A549 (cell line): Measurements from ENCODE around the gene ACOT11. TPM values are rescaled to one million over a fixed set of nuclear protein-coding genes. Genes with fewer than 3 reads are reported as not detected.

Experiments used
- ATAC-seq, 2 experiments: fragments of 200-7000 bp in 1 of 2; fragments of >200 bp in 1 of 2; cut with Nextera tagmentation in 1 of 2; cut with Tn5 transposase in 1 of 2; 3 replicates each; pipeline versions ENCODE4 v1.8.0 to v1.9.1; 2018 to 2020; ENCODE audit warnings: mild to moderate bottlenecking in 1 of 2, moderate library complexity in 1 of 2
- CTCF ChIA-PET: fragments of 300-600 bp; sonication (Branson Sonifier 250); formaldehyde crosslinking; extraction: SDS; loops from one replicate; lab custom pipeline; 2021; ENCODE audit warnings: antibody characterized with exemption, inconsistent platforms; lab: Yijun Ruan, JAX
- POLR2A ChIA-PET: fragments of 350-600 bp; formaldehyde crosslinking; extraction: SDS; loops from one replicate; lab custom pipeline; 2021; ENCODE audit warnings: antibody characterized with exemption, inconsistent platforms; lab: Yijun Ruan, JAX
- DNase-seq, 2 experiments: peaks; one replicate each; pipeline versions ENCODE4 v3.0.0 to v3.0.0-alpha.2; 2011 to 2016; ENCODE audit warnings: low read depth in 1 of 2, low spot score in 1 of 2
- FAIRE-seq: peaks from 2 replicates; lab custom pipeline; 2011; peaks lifted over from hg19 to GRCh38; lab: Jason Lieb, UNC
- H3K27ac ChIP-seq, 2 experiments: fragments of >200 bp; sonication (Bioruptor Twin); formaldehyde crosslinking; 3 replicates each; pipeline ENCODE4 v1.5.1; 2016 to 2017
- H3K4me1 ChIP-seq: fragments of >200 bp; sonication (Bioruptor Twin); formaldehyde crosslinking; 3 replicates; pipeline ENCODE4 v1.6.1; 2016
- H3K4me2 ChIP-seq: fragments of >200 bp; sonication (Bioruptor Twin); formaldehyde crosslinking; 3 replicates; pipeline ENCODE4 v1.6.1; 2016
- H3K4me3 ChIP-seq: fragments of >200 bp; sonication (Bioruptor Twin); formaldehyde crosslinking; 3 replicates; pipeline ENCODE4 v1.5.1; 2016
- H3K9me3 ChIP-seq: fragments of >200 bp; sonication (Bioruptor Twin); formaldehyde crosslinking; 3 replicates; pipeline ENCODE4 v1.6.1; 2016
- BHLHE40 ChIP-seq: IDR thresholded peaks from 2 replicates; pipeline ENCODE4 v1.6.1; 2012; ENCODE audit warnings: low read depth, low read length, inconsistent platforms
- CBX2 ChIP-seq: fragments of 200-600 bp; sonication (generic); IDR thresholded peaks from 2 replicates; pipeline ENCODE4 v1.6.1; 2016; ENCODE audit warnings: low read depth, mild to moderate bottlenecking, borderline replicate concordance
- CEBPB ChIP-seq, 2 experiments: fragments of >200 bp in 1 of 2; sonication (Bioruptor Twin) in 1 of 2; formaldehyde crosslinking in 1 of 2; IDR thresholded peaks; 2 replicates each; pipeline ENCODE4 v1.6.1; 2012 to 2016
- CHD2 ChIP-seq: fragments of 150-350 bp; IDR thresholded peaks from 2 replicates; pipeline ENCODE4 v1.6.1; 2014; ENCODE audit warnings: low read length; ENCODE audit not compliant: partially characterized antibody
- CHD4 ChIP-seq: fragments of 200-600 bp; sonication (generic); IDR thresholded peaks from 2 replicates; pipeline ENCODE4 v1.6.1; 2016; ENCODE audit warnings: antibody characterized with exemption, mild to moderate bottlenecking, borderline replicate concordance
- EHMT2 ChIP-seq: fragments of 200-600 bp; sonication (generic); IDR thresholded peaks from 2 replicates; pipeline ENCODE4 v1.6.1; 2016; ENCODE audit warnings: antibody characterized with exemption, low read depth, mild to moderate bottlenecking, moderate library complexity
- EP300 ChIP-seq, 2 experiments: fragments of >200 bp; sonication (Bioruptor Twin); formaldehyde crosslinking; IDR thresholded peaks; 2 replicates in 1 of 2; 3 replicates in 1 of 2; pipeline ENCODE4 v1.6.1; 2016 to 2017
- FOSB ChIP-seq: fragments of 250-450 bp; sonication (Bioruptor Pico); IDR thresholded peaks from 2 replicates; pipeline ENCODE4 v1.5.0; 2020; ENCODE audit warnings: mild to moderate bottlenecking, moderate library complexity
- FOSL2 ChIP-seq, 2 experiments: fragments of 450-650 bp in 1 of 2; fragments of >200 bp in 1 of 2; sonication (Bioruptor Twin) in 1 of 2; formaldehyde crosslinking; IDR thresholded peaks; 2 replicates each; pipeline versions ENCODE4 v1.5.0 to v1.6.1; 2016 to 2020; ENCODE audit warnings: mild to moderate bottlenecking in 1 of 2, moderate library complexity in 1 of 2
- GATA3 ChIP-seq: IDR thresholded peaks from 2 replicates; pipeline ENCODE4 v1.6.1; 2012; ENCODE audit warnings: borderline replicate concordance
- HES2 ChIP-seq: fragments of >200 bp; sonication (Bioruptor Twin); formaldehyde crosslinking; IDR thresholded peaks from 2 replicates; pipeline ENCODE4 v1.6.1; 2016
- HOXA7 ChIP-seq: fragments of 250-450 bp; sonication (Bioruptor Pico); IDR thresholded peaks from 2 replicates; pipeline ENCODE4 v1.5.0; 2020; ENCODE audit warnings: mild to moderate bottlenecking, moderate library complexity
- HOXB13 ChIP-seq: fragments of 250-450 bp; sonication (Bioruptor Pico); IDR thresholded peaks from 2 replicates; pipeline ENCODE4 v1.5.0; 2020; ENCODE audit warnings: low read depth, mild to moderate bottlenecking, moderate library complexity
- JUNB ChIP-seq: fragments of >200 bp; sonication (Bioruptor Twin); formaldehyde crosslinking; IDR thresholded peaks from 2 replicates; pipeline ENCODE4 v1.6.1; 2016
- MAFK ChIP-seq: fragments of 450-650 bp; IDR thresholded peaks from 2 replicates; pipeline ENCODE4 v1.6.1; 2014; ENCODE audit not compliant: partially characterized antibody
- MAX ChIP-seq: IDR thresholded peaks from 2 replicates; pipeline ENCODE4 v1.6.1; 2012
- MYC ChIP-seq: IDR thresholded peaks from 2 replicates; pipeline ENCODE4 v1.6.1; 2012; ENCODE audit warnings: mild to moderate bottlenecking, inconsistent platforms, low read length, improper control_type of control experiment, borderline replicate concordance
- NFE2L2 ChIP-seq: fragments of 150-350 bp; conservative IDR thresholded peaks from 2 replicates; pipeline ENCODE4 v1.6.1; 2014; ENCODE audit warnings: low read length
- NR3C1 ChIP-seq: fragments of >200 bp; sonication (Bioruptor Twin); formaldehyde crosslinking; IDR thresholded peaks from 3 replicates; pipeline ENCODE4 v1.6.1; 2017
- PBX3 ChIP-seq: IDR thresholded peaks from 2 replicates; pipeline ENCODE4 v1.6.1; 2012
- PHF8 ChIP-seq: fragments of 200-600 bp; sonication (generic); IDR thresholded peaks from 2 replicates; pipeline ENCODE4 v1.6.1; 2016; ENCODE audit warnings: low read depth, mild to moderate bottlenecking, antibody characterized with exemption, moderate library complexity, borderline replicate concordance
- POLR2A ChIP-seq: IDR thresholded peaks from 2 replicates; pipeline ENCODE4 v1.6.1; 2012; ENCODE audit warnings: mild to moderate bottlenecking, low read length
- RAD21 ChIP-seq, 2 experiments: fragments of >200 bp in 1 of 2; sonication (Bioruptor Twin) in 1 of 2; formaldehyde crosslinking in 1 of 2; IDR thresholded peaks in 1 of 2; conservative IDR thresholded peaks in 1 of 2; 2 replicates in 1 of 2; 3 replicates in 1 of 2; pipeline ENCODE4 v1.6.1; 2012 to 2018; ENCODE audit warnings: inconsistent platforms in 1 of 2
- TFCP2L1 ChIP-seq: fragments of 250-450 bp; sonication (Bioruptor Pico); IDR thresholded peaks from 2 replicates; pipeline ENCODE4 v1.5.0; 2021; ENCODE audit warnings: mild to moderate bottlenecking
- ZC3H11A ChIP-seq: fragments of 450-650 bp; IDR thresholded peaks from 2 replicates; pipeline ENCODE4 v1.6.1; 2014; ENCODE audit warnings: antibody characterized with exemption, mild to moderate bottlenecking
- ZNF302 ChIP-seq: fragments of 250-450 bp; sonication (Bioruptor Pico); IDR thresholded peaks from 2 replicates; pipeline ENCODE4 v1.9.0; 2021; ENCODE audit warnings: inconsistent platforms, mild to moderate bottlenecking, moderate library complexity
- WGBS: methylation state at CpG from one replicate; pipeline ENCODE4 v1.1.6; 2017; ENCODE audit errors: missing lambda C conversion rate; 5-methylcytosine and 5-hydroxymethylcytosine counted together
- polyA plus RNA-seq, 4 experiments: library from polyadenylated mRNA; depleted of rRNA in 3 of 4; stranded (reverse); fragments of >200 nt; fragmentation: RNase III in 1 of 4; extraction: RNeasy Plus Mini Kit Qiagen cat#74134 plus additional on column Dnase treatment in 1 of 4; gene quantifications; 2 replicates in 3 of 4; 3 replicates in 1 of 4; pipeline ENCODE4 v1.2.3, GENCODE V29; 2011 to 2017
- TF ChIP-seq, protein P1 (sequence below): IDR thresholded peaks from 2 replicates; pipeline ENCODE4 v1.6.1; 2012; ENCODE audit warnings: low read depth, borderline replicate concordance

The ACOT11 gene
- polyA plus RNA-seq, 2 of the 4 experiments (the other 2 are of a cell fraction): 1.7 TPM

DNA sequence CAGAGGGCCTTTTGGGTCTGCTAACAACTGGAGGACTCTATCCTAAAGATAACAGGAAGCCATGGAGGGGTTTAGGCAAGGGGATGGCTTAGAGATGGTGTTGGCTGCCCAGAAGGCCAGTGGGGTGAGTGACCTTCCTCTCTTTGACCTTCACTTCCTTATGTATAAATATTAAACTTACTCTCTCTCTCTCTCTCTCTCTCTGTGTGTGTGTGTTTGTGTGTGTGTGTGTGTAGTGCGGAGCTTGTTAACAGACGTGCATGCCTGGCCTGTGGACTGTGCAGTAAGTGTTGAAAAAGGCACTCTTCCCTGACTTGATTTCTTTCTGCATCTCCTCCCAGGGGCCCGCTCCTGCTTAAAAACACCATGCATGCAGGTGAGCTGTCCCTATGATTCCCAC lies 103.6 kb downstream of the ACOT11 start:
- ATAC-seq: no peak
- H3K4me3 ChIP-seq: no peak overlapping the region
- FAIRE-seq: no peak
- peaks cover 18% of the 10 kb centered on the region for H3K4me1 ChIP-seq
- CTCF ChIA-PET: no interaction called here
- no peak overlapping the region for H3K27ac ChIP-seq
- POLR2A ChIA-PET: no interaction called here
- no peak for DNase-seq
- no peak for TF ChIP-seq NR3C1
- TF ChIP-seq HOXB13: no peak
- TF ChIP-seq BHLHE40: no peak
- TF ChIP-seq JUNB: no peak
- no peak for TF ChIP-seq FOSB (CRISPR knock-in tag)
- TF ChIP-seq EHMT2: no peak
- no peak for TF ChIP-seq NFE2L2
- no peak for TF ChIP-seq GATA3
- no peak for TF ChIP-seq MYC
- no peak for TF ChIP-seq PHF8
- TF ChIP-seq CHD2: no peak
- no peak for TF ChIP-seq HES2
- TF ChIP-seq MAFK: no peak
- no peak for TF ChIP-seq EP300 (IDR thresholded peaks at IDR 0.05)
- TF ChIP-seq CHD4: no peak
- no peak for TF ChIP-seq PBX3
- no peak for TF ChIP-seq HOXA7 (CRISPR knock-in tag)
- no peak for TF ChIP-seq CBX2
- TF ChIP-seq CEBPB (IDR thresholded peaks at IDR 0.05): no peak
- H3K4me2 ChIP-seq: no peak overlapping the region
- H3K9me3 ChIP-seq: no peaks in the 10 kb centered on the region
- whole genome bisulfite sequencing: 69% methylated on average over 3 of the region's 3 CpGs

DNA sequence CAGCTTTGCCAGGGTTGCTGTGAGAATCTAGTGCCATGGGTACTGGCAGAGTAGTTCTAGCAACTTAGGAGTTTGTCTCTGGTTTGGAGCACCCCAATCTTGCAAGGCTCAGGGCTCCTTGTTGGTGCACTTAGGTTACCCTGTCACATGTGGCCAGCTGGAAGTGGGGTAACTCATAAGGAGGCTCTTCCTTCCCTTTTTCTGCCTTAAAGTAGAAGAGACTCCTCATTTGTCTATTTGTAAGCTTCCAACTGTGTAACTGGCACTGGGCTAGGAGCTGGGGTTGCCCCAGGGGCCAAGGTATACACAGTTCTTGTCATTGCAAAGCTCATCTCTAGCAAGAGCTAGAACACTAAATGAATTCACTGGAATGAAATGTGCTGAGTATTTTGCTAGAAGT lies 104.1 kb downstream of the ACOT11 start:
- CTCF ChIA-PET: no interaction called here
- no peak overlapping the region for H3K27ac ChIP-seq
- POLR2A ChIA-PET: no interaction called here
- no peak overlapping the region for H3K4me3 ChIP-seq
- TF ChIP-seq ZNF302 (CRISPR knock-in tag) (no peak), RAD21 (conservative IDR thresholded peaks at IDR 0.05 in 1 of 2, IDR thresholded peaks at IDR 0.05 in 1 of 2) (no peak), CBX2 (no peak), FOSL2 (IDR thresholded peaks at IDR 0.05) (no peak), FOSL2 (CRISPR knock-in tag; IDR thresholded peaks at IDR 0.05) (no peak), MAX (no peak), TFCP2L1 (no peak), POLR2A (no peak), MAFK (no peak), CHD2 (no peak), GATA3 (no peak), ZC3H11A (no peak)
- TF ChIP-seq, protein P1, sequence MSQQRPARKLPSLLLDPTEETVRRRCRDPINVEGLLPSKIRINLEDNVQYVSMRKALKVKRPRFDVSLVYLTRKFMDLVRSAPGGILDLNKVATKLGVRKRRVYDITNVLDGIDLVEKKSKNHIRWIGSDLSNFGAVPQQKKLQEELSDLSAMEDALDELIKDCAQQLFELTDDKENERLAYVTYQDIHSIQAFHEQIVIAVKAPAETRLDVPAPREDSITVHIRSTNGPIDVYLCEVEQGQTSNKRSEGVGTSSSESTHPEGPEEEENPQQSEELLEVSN: no peak
- H3K4me2 ChIP-seq: no peak overlapping the region
- ATAC-seq (no peak), DNase-seq (no peak), FAIRE-seq (no peak)
- peaks cover 18% of the 10 kb centered on the region for H3K4me1 ChIP-seq
- H3K9me3 ChIP-seq: no peaks in the 10 kb centered on the region
